Right renal cortex interstitium (tissue), 3 donors: ENCODE results near the gene CLDN22. TPM values are rescaled to one million over a fixed set of nuclear protein-coding genes. Genes with fewer than 3 reads are reported as not detected.

Source experiments
- DNase-seq, 3 donors: peaks; one replicate each; pipeline ENCODE4 v3.0.0-alpha.2; 2013; ENCODE audit warnings: low read depth in 3 of 3, low spot score in 2 of 3
- polyA plus RNA-seq, 3 donors: library from polyadenylated mRNA; unstranded; fragments of 120-200 nt; gene quantifications; one replicate each; pipeline ENCODE4 v1.2.1, GENCODE V29; 2013; ENCODE audit not compliant: insufficient read length in 3 of 3

Gene CLDN22
- polyA plus RNA-seq, 3 donors: 0.74 to 1.0 (median 0.86) TPM

- no peak for DNase-seq
These were observed 3.2 kb upstream of the CLDN22 start for GRCh38 chr4:183323295-183323694.

- DNase-seq: no peak
These were observed 2.2 kb upstream of the CLDN22 start, which contains the start of gene CLDN24 for GRCh38 chr4:183322326-183322725. Gene CLDN24, minus strand, starts transcription at chr4:183322426. Its CDS starts 0 bp downstream, at chr4:183322426.

- no peak for DNase-seq
These were observed 1.4 kb upstream of the CLDN22 start for GRCh38 chr4:183321516-183321915.

- DNase-seq: no peak
These were observed 1.0 kb upstream of the CLDN22 start for GRCh38 chr4:183321079-183321478.

GRCh38 chr4:183318656-183319055 lies 1.4 kb downstream of the CLDN22 start:
- no peak for DNase-seq

GRCh38 chr4:183314806-183315205 lies 5.3 kb downstream of the CLDN22 start:
- DNase-seq: no peak

- no peak for DNase-seq
These were observed 5.7 kb downstream of the CLDN22 start for GRCh38 chr4:183314336-183314735.

GRCh38 chr4:183312841-183313240 lies 7.2 kb downstream of the CLDN22 start:
- DNase-seq: no peak

- DNase-seq: no peak
These were observed 13.3 kb downstream of the CLDN22 start for GRCh38 chr4:183306811-183307210.

GRCh38 chr4:183304538-183304937 lies 15.5 kb downstream of the CLDN22 start:
- DNase-seq: no peak

- no peak for DNase-seq
These were observed 16.0 kb downstream of the CLDN22 start for GRCh38 chr4:183304067-183304466.

- DNase-seq: no peak
These were observed 16.8 kb downstream of the CLDN22 start for GRCh38 chr4:183303301-183303700.

- no peak for DNase-seq
These were observed 19.4 kb downstream of the CLDN22 start for GRCh38 chr4:183300655-183301054.

GRCh38 chr4:183300070-183300469 lies 20.0 kb downstream of the CLDN22 start:
- no peak for DNase-seq

- no peak for DNase-seq
These were observed 20.6 kb downstream of the CLDN22 start for GRCh38 chr4:183299464-183299863.

- DNase-seq: no peak
These were observed 22.4 kb downstream of the CLDN22 start for GRCh38 chr4:183297675-183298074.

GRCh38 chr4:183295711-183296110 lies 24.4 kb downstream of the CLDN22 start:
- DNase-seq: no peak

- DNase-seq: no peak
These were observed 29.0 kb downstream of the CLDN22 start for GRCh38 chr4:183291070-183291469.

GRCh38 chr4:183289688-183290087 lies 30.4 kb downstream of the CLDN22 start:
- DNase-seq: no peak

GRCh38 chr4:183288955-183289354 lies 31.1 kb downstream of the CLDN22 start:
- no peak for DNase-seq

- DNase-seq: no peak
These were observed 32.4 kb downstream of the CLDN22 start for GRCh38 chr4:183287677-183288076.

- no peak for DNase-seq
These were observed 32.8 kb downstream of the CLDN22 start for GRCh38 chr4:183287309-183287659.

- no peak for DNase-seq
These were observed 33.3 kb downstream of the CLDN22 start for GRCh38 chr4:183286590-183287308.
